HL-60 (cell line): ENCODE results near the gene SDK1.

Source experiments
- DNase-seq, 2 experiments: peaks; one replicate each; pipeline ENCODE4 v3.0.0-alpha.2; 2010 to 2020; ENCODE audit warnings: low read depth in 1 of 2, low spot score in 1 of 2
- H3K27ac ChIP-seq: fragments of 250-450 bp; sonication (Bioruptor Pico); replicated peaks from 2 replicates; pipeline ENCODE4 v1.5.1; 2020; ENCODE audit warnings: mild to moderate bottlenecking, moderate library complexity
- H3K27me3 ChIP-seq: fragments of 250-450 bp; sonication (Bioruptor Pico); 2 replicates; pipeline ENCODE4 v1.5.1; 2021; ENCODE audit warnings: mild to moderate bottlenecking, moderate library complexity; ENCODE audit not compliant: insufficient read depth, poor library complexity, severe bottlenecking
- H3K4me3 ChIP-seq: replicated peaks from 2 replicates; pipeline ENCODE4 v1.5.1; 2011; ENCODE audit warnings: mild to moderate bottlenecking, control low read depth, low read length; ENCODE audit not compliant: insufficient read depth
- GABPA ChIP-seq: IDR thresholded peaks from 2 replicates; pipeline ENCODE4 v1.6.1; 2012; ENCODE audit warnings: low read depth
- POLR2AphosphoS5 ChIP-seq: IDR thresholded peaks from 2 replicates; pipeline ENCODE4 v1.6.1; 2012; ENCODE audit warnings: low read depth
- SPI1 ChIP-seq: IDR thresholded peaks from 2 replicates; pipeline ENCODE4 v1.6.1; 2012; ENCODE audit warnings: low read depth, mild to moderate bottlenecking, borderline replicate concordance
- TF ChIP-seq, protein P1 (sequence below): IDR thresholded peaks from 2 replicates; pipeline ENCODE4 v1.6.1; 2012; ENCODE audit warnings: low read depth; ENCODE audit not compliant: insufficient replicate concordance
- TF ChIP-seq, protein P2 (sequence below): IDR thresholded peaks from one replicate; pipeline ENCODE4 v1.5.1; 2011; ENCODE audit warnings: low read length, control low read depth, inconsistent platforms; ENCODE audit not compliant: insufficient read depth

SDK1 gene

DNA sequence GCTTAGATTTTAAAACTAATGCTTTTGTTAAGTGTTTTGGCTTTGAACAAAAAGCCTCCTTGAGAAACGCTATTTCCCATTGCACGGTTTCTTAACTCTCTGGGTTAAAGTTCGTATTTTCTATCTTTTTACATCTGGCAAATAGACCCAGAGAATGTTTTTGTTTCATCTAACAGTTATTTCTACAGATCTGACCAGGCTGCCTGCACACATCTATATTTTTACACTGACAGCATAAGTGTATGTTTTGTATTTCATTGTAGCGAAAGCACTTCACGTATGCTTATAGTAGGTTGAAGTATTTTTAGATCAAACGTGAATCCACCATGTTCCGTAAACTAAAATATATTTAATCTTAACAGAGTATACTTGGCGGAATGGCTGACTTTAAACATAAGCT, 477.3 kb downstream of the SDK1 start:
- TF ChIP-seq POLR2AphosphoS5 (no peak), GABPA (no peak), SPI1 (no peak)
- TF ChIP-seq, protein P1, sequence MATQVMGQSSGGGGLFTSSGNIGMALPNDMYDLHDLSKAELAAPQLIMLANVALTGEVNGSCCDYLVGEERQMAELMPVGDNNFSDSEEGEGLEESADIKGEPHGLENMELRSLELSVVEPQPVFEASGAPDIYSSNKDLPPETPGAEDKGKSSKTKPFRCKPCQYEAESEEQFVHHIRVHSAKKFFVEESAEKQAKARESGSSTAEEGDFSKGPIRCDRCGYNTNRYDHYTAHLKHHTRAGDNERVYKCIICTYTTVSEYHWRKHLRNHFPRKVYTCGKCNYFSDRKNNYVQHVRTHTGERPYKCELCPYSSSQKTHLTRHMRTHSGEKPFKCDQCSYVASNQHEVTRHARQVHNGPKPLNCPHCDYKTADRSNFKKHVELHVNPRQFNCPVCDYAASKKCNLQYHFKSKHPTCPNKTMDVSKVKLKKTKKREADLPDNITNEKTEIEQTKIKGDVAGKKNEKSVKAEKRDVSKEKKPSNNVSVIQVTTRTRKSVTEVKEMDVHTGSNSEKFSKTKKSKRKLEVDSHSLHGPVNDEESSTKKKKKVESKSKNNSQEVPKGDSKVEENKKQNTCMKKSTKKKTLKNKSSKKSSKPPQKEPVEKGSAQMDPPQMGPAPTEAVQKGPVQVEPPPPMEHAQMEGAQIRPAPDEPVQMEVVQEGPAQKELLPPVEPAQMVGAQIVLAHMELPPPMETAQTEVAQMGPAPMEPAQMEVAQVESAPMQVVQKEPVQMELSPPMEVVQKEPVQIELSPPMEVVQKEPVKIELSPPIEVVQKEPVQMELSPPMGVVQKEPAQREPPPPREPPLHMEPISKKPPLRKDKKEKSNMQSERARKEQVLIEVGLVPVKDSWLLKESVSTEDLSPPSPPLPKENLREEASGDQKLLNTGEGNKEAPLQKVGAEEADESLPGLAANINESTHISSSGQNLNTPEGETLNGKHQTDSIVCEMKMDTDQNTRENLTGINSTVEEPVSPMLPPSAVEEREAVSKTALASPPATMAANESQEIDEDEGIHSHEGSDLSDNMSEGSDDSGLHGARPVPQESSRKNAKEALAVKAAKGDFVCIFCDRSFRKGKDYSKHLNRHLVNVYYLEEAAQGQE, result no peak
- TF ChIP-seq, protein P2, sequence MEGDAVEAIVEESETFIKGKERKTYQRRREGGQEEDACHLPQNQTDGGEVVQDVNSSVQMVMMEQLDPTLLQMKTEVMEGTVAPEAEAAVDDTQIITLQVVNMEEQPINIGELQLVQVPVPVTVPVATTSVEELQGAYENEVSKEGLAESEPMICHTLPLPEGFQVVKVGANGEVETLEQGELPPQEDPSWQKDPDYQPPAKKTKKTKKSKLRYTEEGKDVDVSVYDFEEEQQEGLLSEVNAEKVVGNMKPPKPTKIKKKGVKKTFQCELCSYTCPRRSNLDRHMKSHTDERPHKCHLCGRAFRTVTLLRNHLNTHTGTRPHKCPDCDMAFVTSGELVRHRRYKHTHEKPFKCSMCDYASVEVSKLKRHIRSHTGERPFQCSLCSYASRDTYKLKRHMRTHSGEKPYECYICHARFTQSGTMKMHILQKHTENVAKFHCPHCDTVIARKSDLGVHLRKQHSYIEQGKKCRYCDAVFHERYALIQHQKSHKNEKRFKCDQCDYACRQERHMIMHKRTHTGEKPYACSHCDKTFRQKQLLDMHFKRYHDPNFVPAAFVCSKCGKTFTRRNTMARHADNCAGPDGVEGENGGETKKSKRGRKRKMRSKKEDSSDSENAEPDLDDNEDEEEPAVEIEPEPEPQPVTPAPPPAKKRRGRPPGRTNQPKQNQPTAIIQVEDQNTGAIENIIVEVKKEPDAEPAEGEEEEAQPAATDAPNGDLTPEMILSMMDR, result no peak

DNA sequence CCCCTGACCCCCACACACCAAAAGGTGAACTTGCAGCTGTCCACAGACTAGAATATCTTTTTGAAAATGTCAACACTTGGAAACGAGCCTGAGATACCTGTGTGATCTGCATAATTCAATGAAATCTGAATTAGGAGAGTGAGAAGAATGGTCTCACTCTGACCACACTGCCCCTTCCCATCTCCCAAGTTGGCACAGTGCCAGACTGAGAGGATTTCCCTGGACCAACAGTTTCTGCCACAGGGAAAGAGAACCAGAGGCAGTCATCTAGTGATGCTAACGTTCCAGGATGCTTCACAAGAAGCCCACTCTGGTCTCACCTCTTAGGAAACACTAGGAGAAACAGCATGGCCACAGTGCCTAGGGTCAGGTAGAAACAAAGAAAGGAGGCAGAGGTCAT, 479.0 kb downstream of the SDK1 start:
- Histone ChIP-seq H3K27me3 (no peaks in the 10 kb centered on the region), H3K27ac (no peak overlapping the region), H3K4me3 (no peak overlapping the region)
- no peak for DNase-seq
- no peak for TF ChIP-seq GABPA
- TF ChIP-seq, protein P2, result no peak
- TF ChIP-seq, protein P1, result no peak
- TF ChIP-seq SPI1, result no peak
- no peak for TF ChIP-seq POLR2AphosphoS5

More for the DNA sequence above, 477.3 kb downstream of the SDK1 start:
- Histone ChIP-seq H3K27ac (no peak overlapping the region), H3K4me3 (no peak overlapping the region), H3K27me3 (no peaks in the 10 kb centered on the region)
- no peak for DNase-seq

DNA sequence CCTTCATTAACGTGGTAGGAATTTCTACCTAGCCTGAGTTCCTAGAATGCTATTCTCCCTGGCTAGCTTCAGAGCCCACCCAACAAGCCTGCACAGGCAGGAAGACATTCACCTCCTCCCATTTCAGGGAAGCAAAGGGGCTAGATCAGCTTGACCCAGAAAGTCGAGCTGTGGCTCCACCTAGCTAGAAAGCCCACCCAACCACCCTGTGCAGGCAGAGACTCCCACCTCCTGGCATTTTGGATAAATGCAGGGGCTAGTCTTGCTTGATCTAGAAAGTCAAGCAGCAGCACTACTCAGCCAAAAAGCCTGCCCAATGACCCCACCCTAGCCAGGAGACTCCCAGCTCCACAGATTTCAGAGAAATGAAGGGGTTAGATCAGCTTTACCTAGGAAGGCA, 479.5 kb downstream of the SDK1 start:
- TF ChIP-seq GABPA (no peak), SPI1 (no peak), POLR2AphosphoS5 (no peak)
- TF ChIP-seq, protein P1, result no peak
- TF ChIP-seq, protein P2, result no peak
- H3K4me3 ChIP-seq, result no peak overlapping the region
- H3K27ac ChIP-seq, result no peak overlapping the region

More for the DNA sequence above, 479.5 kb downstream of the SDK1 start:
- no peaks in the 10 kb centered on the region for H3K27me3 ChIP-seq
- no peak for DNase-seq
